GM18508 (cell line): ENCODE measurements around the gene HM13.
"Not testable (repeated sequence)": the region's sequence is repeated elsewhere in the genome, so short reads cannot be mapped to it uniquely, and the experiment has no call there.

Experiments used
- ATAC-seq: cut with Tn5 transposase; IDR thresholded peaks from one replicate; pipeline ENCODE4 v1.9.1; 2021; ENCODE audit warnings: moderate number of reproducible peaks; ENCODE audit not compliant: insufficient read depth, unreplicated experiment

The HM13 gene

DNA sequence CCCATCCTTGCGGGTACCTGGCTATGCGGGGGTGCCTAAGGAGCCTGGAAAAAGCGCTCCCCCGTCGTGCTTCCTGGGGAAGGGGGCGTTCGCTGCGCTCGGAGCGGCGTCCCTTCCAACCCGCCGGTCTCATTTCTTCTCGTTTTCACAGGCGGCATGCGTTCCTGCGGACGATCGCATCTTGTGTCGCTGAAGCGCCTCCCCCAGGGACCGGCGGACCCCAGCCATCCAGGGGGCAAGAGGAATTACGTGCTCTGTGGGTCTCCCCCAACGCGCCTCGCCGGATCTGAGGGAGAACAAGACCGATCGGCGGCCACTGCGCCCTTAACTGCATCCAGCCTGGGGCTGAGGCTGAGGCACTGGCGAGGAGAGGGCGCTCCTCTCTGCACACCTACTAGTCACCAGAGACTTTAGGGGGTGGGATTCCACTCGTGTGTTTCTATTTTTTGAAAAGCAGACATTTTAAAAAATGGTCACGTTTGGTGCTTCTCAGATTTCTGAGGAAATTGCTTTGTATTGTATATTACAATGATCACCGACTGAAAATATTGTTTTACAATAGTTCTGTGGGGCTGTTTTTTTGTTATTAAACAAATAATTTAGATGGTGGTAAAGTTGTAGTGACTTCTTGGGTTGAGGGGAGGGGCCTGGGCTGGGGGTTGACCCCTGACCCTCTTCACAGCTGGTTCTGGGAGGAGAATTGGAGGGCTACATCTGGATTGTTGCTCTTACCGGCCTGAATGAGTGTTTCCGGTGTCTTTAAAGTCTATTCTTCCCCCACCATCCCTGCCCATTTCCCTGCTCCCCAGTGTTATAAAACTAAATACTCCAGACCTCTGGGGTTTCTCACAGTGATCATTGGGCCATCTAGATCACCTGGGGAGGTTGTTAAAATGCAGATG is 91.9 kb downstream of the HM13 start:
- no peak for ATAC-seq

DNA sequence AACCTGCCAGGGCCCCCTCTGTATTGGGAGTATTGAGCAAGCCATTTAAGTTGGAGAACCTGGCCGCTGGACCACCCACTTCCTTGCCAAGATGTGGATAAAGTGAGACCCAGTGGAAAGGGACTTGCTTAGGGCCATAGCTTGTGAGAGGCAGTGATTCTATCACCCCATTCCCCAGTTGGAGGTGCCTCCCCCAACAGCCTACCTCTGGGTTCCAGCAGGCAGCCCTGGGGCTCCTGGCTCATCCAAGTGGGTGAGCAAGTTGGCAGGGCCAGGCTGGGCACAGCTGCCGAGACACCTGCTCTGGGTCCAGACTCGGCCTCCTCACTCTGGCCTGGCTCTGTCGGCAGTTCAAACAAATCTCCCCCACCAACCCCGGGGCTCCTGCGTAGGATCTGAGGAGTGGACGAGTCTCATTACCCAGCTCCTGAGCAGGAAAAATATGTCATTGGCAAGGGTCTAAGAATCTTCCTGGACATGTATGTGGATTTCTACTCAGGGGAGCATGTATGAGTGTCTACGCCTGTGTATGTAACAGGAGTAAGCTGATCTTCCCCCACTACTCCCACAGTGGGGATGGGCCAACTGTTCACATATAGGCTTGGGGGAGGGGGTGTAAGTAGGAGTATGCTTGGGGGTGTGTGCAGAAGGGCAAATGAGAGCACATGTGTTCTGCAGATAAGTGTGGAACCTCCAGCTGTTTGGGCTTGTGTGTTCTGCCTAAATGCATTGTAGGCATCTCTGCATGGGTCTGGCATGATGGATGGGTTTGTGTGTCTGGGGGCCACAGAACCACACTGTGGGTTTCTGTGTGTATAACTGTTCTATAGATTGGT is 92.8 kb downstream of the HM13 start:
- ATAC-seq = no peak

DNA sequence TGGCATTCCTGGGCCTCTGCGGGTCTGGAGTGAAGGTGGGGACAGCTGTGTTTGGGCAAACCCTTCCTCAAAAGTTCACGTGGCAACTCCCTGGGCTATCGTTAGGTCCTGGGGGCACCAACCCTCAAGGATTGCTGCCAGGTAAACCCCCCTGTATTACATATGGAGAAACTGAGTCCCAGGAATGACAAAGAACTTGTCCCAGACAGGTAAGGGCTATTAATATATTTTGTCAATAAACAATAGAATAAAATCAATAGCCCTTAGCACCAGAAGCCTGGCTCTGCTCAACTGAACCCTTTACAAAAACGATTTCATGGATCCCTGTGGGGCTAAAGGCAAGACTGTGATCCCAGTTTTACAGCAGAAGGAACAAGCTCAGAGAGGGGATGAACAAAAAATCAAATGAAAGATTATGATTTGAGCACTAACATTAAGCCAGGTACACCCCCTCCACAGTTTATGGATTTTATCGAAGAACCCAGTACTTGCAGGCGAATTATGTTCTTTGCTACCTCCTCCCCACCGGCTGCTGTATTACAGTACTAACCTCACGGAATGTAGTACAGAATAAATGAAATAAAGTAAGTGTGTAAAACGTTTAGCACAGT is 93.5 kb downstream of the HM13 start:
- ATAC-seq = no peak

DNA sequence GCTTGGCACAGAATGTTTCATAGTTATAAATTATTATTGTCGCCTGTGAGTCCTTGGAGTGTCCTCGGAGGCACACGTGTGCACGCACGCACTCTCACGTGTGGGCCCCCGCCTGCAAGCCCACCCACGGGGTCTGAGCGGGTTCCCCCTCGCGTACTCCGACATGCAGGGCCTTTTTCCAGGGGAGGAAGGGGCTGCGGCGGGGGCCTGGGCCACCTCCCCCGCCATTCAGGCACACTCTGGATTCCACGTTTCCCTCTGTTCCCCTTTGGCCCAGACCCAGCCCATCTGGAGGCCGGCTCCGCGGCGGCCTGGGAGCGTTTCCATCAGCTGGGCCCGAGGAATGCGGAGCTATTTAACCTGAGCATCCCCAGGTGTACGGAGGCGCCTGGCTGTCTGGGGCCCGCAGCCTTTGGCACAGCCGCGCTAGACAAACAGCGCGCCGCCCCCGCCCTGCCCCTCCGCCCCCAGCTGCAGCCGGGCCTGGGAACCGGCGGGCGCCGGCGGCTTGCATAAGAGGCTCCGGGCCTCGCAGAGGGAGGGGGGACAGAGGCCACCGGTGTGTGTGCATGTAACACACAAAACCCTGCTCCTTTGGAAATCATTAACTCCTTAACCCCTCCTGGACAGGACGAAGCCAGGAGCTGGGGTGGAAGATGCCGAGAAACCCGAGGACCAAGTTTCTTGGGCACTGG is 94.2 kb downstream of the HM13 start:
- no peak for ATAC-seq

DNA sequence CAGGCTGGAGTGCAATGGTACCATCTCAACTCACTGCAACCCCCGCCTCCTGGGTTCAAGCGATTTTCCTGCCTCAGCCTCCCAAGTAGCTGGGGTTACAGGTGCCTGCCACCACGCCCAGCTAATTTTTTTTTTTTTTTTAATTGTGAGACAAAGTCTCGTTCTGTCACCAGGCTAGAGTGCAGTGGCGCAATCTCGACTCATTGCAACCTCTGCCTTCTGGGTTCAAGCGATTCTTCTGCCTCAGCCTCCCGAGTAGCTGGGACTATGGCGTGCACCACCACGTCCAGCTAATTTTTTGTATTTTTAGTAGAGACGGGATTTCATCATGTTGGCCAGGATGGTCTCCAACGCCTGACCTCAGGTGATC is 98.0 kb downstream of the HM13 start:
- ATAC-seq = not testable (repeated sequence)

DNA sequence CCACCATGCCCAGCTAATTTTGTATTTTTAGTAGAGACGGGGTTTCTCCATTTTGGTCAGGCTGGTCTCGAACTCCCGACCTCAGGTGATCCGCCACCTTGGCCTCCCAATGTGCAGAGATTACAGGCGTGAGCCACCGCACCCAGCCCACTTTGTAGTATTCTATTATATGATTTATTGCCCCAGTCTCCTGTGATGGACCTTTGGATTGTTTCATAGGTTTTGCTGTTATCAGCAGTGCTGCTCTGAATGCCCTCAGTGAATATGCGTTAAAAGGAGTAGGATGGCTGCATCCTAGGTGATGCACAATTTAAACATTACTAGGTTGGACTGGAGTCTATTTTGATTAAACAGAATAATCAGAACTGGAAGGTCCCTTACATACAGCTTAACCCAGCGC is 101.2 kb downstream of the HM13 start:
- no peak for ATAC-seq

DNA sequence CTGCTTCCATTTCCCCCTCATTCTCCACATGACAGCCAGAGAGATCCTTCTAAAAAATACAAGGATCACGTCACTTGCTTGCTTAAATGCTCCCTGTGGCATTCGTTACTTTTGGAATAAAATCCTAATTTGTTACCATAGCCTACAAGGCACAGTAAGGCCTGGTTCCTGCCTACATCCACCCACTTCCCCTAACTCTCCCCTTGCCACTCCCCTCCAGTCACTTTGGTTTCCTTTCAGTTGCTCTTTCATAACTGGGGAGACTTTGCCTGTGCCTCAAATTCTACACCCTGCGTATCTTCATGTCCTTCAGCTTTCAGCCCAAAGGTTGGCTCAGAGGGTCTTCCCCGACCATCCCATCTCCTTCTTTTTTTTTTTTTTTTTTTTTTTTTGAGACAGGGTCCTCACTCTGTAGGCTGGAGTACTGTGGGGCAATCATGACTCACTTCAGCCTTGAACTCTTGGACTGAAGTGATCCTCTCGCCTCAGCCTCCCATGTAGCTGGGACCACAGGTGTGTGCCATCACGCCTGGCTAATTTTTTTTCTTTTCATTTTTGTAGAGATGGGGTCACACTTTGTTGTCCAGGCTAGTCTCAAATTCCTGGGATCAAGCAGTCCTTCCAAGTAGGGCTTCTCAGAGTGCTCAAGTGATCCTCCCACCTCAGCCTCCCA is 103.3 kb downstream of the HM13 start:
- no peak for ATAC-seq
